GM18498 (cell line): ENCODE results near the gene BLCAP.

ENCODE experiments used
- ATAC-seq: cut with Tn5 transposase; IDR thresholded peaks from one replicate; pipeline ENCODE4 v1.9.1; 2021; ENCODE audit warnings: mild to moderate bottlenecking, moderate library complexity; ENCODE audit not compliant: unreplicated experiment

Gene BLCAP

DNA sequence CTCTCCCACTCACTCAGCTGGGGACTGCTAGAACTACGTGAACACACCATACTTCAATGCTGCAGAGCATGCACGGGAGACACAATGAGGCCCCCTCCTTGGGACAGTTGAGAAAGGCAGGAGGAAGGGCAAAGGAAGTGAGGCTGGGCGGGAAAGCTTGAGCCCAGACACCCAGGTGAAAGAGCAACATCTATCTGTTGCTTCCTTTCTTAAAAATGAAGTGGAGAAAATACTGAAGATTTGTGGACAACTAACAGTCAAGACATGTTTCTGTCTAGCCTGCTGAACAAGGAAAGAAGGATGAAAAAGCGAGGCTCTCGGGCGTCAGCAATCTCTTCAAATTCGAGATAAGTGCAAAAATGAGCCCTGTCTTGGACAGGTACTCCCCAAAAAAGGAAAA lies 9.6 kb downstream of the BLCAP start:
- ATAC-seq: no peak

DNA sequence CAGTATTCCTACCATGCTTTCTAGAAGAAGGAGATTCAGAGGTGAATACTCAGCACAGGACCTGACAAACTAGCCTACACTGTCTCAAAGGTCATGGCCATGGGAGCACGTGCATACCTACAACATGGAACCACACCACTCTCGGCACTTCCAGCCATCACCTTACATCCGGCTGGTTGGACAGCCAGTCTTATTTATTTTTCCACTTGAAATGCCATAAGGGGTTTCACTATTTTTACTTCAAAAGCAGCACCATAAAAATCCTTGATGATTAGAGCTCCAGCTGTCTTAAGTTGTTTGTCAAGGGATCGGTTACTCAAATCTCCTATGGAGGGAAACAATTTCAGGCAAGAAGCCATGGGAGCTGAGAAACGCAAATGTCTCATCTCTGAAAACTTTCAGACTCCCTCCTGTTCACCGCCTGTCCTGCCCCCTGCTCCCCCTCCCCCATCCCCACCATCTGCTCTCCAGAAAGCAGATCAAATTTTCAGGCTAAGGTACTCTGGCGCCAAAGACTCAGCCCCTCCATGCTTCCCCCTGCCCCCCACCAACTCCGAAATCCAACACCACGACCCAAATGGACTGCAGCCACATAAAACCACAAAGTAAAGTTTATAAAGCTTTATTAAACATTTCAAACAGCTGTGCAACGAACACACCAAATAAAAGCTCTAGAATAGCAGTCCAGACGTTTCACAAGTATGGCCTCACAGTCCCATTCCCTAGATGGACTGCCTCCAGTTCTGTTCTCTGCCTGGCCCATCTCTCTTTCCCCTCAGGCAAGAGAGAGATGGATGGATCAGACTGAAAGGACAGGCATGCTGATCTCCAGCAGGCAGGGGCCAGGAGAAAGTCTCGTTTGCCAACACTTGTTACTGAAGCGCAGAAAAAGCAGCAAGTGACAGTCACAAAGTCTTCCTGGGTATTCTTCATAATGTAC lies 10.6 kb downstream of the BLCAP start:
- no peak for ATAC-seq

DNA sequence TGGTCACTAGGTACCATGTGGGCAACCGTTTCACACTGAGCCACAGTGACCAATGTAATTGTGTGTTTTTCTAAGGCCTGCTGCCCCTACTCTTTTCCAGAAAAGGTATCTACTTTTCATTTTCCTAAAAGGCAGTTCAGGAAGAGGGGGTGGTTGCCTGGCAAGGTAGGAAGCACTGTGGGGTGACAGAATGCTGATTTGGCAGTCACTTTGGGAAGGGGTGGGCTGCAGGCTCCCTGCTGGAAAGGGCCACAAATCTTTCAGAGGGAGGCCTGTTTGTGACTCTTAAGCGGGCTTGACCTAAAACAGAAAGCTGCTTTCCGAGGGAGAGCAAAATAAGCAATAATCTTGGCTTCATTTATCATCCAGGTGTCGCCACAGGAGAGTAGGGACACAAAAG lies 11.8 kb downstream of the BLCAP start:
- ATAC-seq: no peak

DNA sequence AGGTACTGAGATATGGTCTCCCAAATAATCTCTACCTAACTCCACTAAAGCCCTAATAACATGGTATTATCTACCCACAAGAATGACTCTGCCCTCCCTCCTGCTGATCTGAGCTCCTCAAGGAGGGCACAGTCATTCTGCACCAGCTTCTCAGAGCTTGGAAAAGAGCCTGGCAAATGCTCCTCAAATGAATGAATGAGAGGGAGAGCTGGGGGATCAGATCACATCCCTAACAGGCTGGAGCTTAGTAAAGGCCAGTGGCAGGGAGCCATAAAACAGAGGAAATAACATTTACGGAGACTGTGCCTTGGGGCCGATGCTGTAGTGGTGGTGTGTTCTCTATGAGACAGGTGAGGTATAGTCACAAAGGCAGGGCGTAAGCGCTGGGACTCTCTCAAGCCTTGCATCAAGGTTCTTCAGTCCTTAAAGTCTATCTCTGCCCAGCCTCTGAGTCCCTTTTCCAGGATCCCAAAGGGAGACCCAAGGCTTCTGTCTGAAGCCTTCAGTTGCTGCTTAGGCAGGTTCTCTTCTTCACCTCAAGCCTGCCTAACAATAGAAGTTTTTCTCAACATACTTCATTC lies 13.8 kb downstream of the BLCAP start:
- no peak for ATAC-seq

DNA sequence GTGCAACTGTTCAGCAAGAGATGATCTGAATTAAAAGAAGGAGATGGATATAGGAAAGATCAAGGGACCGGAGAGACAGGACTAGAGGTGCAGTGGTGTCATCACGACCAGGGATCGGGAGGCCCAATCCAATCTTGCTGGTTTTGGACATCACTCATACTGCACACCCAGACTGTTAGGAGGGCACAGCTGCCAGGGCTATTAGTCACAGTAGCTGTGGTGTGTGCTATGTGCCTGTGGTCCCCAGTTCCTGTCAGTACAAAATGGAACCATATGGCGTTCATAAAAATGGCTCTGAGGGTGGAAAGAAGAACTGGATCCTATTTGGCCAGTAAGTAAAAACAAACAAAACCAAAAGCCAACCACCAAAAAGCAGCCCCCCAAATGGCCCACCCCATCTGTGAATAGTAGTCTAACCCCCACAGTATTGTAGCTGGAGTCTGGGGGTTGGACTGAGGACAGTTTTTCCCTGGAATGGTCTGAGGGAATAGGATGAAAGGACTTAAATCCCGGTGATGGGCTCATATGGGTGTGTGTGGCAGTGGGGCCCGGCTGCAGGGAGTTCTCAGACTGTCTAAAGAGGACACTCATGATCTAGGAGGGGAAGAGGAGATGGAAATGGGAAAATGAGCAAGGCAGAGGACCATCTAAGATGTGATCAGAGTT lies 15.9 kb downstream of the BLCAP start:
- ATAC-seq: no peak

DNA sequence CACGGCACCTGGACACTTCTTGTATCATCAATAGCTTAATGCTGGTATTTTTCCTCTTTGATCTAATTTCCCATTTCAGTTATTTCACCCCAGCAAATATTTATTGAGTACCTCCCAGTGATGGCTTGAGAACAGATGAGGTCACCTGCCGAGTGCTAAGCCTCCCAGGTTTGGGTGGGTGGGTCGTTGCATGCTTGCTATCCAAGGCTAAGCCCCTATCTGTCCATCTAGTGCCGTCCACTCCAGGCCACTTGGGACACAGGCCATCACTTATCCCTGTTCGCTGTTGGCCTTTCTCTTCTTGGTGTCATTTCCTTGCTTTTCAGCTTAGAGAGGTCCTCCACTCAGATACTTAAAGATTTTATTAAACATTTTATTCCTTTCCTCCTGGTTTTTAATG lies 17.4 kb downstream of the BLCAP start:
- no peak for ATAC-seq

DNA sequence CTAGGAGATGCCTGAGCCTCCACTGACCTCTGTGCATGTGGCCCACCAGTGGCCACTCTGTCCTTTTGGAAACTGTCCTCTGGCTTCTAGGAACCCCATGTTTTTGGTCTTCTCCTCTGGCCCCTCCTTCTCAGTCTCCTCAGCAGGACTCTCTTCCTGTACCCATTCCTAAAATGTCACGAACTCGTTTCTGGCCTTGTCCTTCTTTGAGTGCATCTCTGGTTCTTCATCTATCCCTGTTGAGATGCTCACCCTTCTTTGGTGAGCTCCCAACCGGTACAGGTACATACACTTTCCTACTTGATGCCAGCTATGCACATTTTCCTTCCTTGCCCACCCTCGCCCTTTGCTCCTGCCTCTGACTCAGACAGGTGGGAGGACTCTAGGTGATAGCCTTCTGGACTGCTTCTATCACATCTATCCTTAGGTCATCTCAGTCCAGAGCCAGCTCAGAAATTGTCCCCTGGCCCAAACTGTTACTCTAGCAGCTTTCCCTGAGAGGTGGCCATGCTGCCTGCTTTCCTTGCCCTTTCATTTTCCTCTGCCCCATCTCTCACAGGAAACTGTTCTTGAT lies 21.4 kb downstream of the BLCAP start:
- ATAC-seq: no peak

DNA sequence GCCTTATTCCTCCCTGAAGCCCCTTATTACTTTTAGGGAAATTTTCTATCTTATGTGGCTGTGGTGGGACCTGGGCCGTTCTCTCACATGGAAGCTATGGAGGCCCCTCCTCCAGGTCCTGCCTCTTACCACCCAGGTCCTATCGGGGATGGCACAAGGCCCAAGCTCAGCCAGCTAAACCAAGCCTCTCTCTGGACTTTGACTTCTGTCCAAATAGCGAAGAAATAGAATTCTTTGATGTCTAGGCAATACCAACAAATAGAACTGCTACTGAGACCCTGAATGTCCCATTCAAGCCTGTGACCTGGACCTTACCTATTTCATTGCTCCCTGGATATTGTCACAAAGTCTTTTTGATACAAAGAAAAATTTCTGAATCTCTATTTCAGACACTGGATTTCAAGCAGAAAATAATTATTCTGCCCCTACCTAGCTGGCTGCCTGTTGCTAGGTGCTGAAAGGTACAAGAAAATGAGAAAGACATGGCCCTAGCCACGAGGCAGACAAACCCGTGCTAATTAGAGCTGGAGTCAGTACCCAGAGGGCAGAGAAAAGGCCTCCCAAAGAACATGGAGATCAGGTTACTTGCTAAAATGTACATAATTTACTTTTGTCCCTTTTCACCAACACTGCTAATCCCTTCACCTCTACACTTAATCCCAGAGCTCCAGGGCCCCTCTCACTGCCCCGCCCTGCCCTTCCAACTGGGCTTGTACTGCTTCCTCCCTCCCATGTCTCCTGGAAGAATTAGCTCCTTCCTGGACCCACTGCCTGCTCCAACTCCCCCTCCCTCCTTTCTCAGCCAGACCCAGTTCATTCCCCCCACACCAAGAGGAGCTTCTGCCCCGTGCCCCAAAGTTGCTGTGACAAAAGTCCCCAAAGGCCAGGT lies 22.2 kb downstream of the BLCAP start:
- ATAC-seq: no peak

DNA sequence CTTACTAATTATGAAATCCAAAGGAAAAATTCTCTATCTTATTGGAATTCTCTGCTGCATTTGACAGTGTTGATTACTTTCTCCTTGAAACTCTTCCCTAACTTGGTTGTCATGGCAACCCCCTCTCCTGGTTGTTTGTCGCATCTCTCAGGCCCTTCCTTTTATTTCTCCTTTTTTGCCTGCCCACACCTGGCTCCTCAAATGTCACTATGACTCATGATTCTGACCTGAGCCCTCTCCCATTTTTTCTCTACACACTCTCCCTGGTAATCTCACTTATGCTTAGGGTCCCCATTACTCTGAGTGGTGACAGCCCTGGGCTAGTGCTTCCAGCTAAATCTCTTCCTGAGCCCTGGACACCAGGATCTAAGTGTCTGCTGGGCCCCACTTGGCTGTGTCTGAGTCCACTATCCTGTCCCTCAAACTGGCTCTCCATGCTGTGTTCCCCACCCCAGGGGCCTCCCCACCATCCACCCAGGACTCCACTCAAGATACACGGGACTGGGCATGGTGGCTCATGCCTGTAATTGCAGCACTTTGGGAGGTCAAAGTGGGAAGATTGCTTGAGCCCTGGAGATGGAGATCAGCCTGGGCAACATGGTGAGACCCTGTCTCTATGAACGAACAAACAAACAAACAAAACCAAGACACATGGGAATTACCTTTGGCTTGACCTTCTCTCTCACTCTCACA lies 23.1 kb downstream of the BLCAP start:
- ATAC-seq: no peak

DNA sequence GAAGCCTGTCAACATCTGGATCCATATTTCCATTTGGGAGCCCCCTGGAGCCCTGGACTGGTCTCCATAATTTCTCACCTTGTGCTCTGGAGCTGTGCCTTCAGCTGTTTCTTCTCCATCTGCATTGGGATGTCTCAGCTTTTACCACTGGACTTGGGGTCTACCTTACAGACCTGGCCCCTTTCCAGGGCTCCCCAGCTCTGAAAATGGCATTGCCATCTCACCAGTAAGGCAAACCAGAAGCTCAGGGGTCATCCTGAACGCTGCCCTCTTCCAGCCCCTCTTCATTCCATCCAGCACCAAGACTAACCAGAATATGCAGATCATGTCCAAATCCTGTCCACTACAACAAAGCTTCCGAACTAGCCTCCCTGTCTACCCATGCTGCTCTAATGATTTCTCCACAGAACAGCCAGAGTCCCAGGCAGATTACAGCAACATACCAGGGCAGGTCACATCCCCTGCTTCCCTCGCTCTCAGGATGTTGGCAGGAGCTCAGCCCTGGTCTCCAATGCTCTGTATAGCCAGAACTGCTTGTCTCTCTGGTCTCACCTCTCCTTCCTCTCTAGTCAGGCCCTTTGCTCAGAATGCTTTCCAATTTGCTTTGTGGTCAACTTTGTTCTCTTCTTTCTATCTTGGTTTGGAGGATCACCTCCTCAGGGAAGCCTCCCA lies 24.3 kb downstream of the BLCAP start:
- ATAC-seq: no peak

DNA sequence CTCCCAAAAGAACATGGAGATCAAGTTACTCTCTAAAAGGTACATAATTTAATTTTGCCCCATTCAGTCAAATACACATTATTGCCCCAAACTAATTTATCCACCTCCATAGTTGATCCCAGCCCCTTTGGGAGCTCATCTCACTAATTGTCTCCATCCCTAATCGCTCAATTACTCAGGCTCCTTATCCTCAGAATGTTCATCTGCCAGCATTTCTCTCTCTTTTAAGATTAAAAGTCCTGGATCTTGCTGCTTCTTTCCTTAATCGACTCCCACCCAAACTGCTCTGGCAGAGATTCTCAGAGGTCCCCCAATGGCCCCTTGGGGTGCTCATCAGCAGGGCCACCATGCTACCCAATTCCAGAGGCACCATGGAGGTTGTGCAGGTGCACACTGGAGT lies 25.0 kb downstream of the BLCAP start:
- no peak for ATAC-seq

DNA sequence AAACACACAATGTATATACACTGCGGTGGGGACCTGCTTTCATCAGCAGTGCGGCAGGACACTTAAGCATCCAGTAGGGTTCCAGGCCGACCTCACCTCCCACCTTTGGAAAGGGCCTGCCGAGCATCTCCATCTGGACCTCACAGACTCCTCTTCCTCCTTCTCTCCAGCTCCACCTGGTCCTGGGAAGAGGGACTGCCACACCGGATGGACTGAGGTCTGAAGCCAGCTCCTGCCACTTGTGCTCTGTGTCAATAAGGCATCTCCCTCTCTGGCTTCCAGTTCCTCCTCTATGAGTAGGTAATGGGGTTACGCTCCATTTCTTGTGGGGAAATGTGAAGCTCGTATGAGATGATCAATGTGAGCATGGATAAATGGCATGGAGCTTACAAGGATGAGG lies 25.7 kb downstream of the BLCAP start:
- no peak for ATAC-seq

DNA sequence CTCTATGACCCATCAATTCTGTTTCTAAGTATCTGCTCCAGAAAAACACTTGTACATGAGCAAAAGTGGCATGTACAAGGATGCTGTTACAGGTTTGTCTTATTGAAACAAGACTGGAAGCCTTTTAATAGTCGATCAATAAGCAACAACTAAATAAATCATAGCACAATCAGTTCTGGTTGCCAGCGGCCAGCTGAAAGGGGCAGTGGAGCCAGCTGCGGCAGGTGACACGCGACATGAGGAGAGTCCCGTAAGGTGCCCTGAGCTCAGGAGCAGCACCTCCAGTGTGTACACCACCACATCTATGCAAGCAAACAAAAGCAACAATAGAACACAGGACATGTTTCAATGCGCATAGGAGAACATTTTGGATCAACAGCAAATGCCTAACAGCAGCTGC lies 27.4 kb downstream of the BLCAP start:
- ATAC-seq: no peak

DNA sequence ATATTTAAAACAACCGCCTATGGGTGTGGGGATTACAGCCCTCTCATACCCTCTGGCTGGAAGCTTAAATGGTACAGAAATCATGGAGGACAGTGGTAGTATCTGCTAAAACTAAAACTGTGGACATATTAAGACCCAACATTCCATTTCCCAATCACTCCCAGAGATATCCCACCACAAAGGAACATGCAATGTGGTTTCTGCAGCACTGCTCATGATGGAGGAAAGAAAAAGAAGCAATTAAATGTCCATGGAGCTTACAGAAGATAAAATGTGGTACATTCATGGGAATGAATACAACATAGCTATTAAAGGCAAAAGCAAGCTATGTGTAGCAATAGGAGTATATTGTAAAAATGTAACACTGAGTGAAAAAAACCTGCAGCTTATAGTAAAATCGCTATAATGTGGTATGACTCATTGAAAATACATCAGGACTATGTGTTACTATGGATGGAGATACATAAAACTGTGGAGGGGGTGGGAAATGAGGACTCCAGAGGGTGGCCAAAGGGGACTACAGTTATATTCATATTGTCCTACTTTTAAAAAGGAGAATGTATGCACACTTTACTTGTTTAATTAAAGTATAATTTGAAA lies 29.5 kb downstream of the BLCAP start:
- no peak for ATAC-seq

DNA sequence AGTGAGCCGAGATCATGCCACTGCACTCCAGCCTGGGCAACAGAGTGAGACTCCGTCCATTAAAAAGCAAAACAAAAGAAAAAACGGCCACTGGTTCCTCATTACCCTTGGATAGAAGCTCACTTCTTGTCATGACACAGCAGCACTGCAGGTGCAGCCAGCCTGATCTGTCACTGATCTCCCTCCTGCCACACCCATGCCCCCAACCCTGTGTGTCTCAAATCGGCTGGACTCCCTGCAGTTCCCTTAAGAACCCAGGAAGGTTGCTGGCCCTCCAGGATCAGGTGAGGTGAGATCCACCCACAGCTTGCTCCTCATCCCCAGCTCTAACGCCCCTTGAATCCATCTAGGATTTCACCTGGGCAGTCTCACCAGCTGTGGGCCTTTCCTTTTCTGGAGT lies 32.9 kb downstream of the BLCAP start:
- no peak for ATAC-seq

DNA sequence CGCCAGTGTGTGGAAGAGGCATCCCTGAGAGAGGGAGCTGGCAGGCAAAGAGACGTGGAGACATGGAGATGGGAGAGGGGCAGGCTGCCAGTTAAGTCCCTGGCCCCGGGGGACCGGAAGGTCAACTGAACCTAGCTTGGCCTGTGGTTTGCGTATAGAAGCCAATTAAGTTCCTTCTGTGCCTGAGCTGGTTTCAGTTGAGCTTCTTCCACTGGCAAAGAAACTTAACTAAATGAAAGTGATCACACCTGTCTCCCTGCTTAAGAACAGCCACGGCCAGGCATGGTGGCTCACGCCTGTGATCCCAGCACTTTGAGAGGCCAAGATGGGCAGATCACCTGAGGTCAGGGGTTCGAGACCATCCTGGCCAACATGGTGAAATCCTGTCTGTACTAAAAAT lies 33.4 kb downstream of the BLCAP start:
- ATAC-seq: no peak

DNA sequence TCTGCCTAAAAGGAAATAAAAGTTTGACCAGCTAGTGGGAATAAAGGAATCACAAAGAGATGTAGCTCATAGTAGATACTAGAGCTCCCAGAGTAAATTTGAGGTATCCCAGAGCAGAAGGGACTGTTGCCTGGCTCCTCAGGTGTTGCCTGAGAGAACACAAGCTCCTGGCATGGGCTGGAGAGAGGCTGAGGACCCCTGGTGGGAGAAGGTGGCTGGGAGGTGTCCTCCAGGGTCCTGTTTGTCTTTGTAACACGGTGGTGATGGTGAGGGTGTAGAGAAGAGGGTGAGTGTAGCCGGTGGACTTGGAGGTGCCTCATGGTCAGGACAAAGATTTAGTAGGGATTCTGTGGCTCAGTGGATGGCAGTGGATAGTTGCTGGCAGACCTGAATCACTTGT lies 34.7 kb downstream of the BLCAP start:
- no peak for ATAC-seq

DNA sequence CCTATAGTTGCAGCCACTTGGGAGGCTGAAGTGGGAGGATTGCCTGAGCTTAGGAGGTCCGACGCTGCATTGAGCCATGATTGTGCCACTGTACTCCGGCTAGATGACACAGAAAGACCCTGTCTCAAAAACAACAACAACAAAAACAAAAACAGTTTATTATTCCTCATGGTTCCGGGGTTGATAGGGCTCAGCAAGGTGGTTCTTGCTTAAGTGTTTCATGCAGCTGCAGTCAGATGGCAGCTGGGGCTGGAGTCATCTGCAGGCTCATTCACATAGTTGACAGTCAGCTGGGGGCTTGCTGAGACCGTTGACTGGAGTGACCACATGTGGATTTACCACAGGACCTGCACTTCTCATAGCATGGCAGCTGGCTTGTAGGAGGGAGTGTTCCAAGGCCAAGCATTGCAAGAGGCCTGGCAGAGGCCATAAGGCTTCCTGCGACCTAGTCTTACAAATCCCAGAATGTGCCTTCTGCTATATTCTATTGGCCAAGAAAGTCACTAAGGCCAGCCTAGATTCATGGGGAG lies 35.5 kb downstream of the BLCAP start:
- ATAC-seq: no peak
